GM11168 (cell line): ENCODE measurements around the gene SLC18A2.
"Not testable (repeated sequence)": the region's sequence is repeated elsewhere in the genome, so short reads cannot be mapped to it uniquely, and the experiment has no call there.

Experiments
- in situ Hi-C: fragments of 300-500 bp; cut with MboI; formaldehyde crosslinking; loops from one replicate; pipeline ENCODE4 v1.12.0; 2022; ENCODE audit warnings: low sequenced_read_pairs; ENCODE audit not compliant: unreplicated experiment

Gene SLC18A2

GRCh38 chr10:117230107-117230506 lies 10.8 kb upstream of the SLC18A2 start:
- in situ Hi-C loops = not testable (repeated sequence)

DNA sequence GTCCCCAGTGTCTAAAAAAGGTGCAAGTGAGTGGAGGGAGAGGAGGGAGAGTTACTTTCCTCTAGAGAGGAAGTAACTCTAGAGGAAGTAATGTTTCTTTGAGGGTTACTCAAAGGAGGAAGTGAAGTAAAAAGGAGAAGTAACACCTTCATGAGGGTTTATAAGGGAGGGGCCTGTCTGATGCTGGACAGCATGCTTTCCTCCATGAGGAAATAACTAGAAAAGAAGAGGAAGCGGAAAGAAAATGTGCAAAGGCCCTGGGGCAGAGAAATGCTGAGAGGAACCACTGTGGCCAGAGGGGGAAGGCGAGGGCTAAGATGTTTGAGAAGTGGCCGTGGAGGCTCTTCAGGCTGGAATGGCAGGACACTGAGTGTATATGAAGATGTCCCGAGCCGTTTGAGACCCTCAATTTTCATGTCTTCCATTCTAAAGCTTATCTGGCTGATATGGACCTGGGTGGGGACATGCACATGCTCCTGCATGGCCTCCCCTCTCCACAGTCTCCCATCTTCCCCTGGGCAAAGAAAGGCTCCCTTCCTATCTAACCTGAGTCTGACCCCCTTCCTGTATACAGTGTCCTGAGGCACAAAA lies 3.4 kb upstream of the SLC18A2 start:
- in situ Hi-C loops = no loop called here

- in situ Hi-C loops = no loop called here
Observed at GRCh38 chr10:117239051-117239450, 1.9 kb upstream of the SLC18A2 start.

GRCh38 chr10:117239721-117240620 lies 943 bp upstream of the SLC18A2 start:
- in situ Hi-C loops = no loop called here

GRCh38 chr10:117241541-117242462 lies 888 bp downstream of the SLC18A2 start:
- in situ Hi-C loops = no loop called here

GRCh38 chr10:117242463-117242832 lies 1.5 kb downstream of the SLC18A2 start:
- in situ Hi-C loops = no loop called here

DNA sequence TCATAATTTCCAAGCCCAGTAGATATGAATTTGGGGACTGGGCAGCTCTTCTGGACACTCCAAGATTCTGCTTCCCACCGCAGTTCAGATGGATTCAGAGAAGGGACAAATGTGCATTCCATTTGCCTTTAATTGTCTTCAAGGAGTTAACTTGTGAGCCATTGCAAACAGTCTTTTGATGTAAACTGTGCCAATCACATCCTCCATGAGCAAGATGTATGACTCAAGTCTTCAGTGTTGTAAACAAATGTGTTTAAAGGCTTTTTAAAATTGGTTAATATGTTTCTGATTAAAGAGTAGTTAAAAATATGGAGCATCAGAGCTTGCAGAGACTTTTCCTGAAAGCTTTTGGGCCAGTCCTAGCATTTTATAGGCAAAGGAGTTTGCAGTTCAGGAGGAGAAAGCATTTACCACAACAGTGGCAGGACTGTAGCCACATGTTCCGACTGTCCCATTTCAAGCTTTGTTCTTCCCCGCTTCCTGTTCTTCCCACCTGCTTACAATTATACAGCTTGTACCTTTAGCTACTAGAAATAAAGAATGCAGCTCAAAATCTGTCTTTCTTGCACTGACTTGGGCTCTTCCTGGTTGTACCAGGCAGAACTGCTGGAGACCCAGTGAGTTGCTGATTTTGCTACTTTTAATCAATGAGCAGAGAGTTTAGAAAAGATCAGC lies 6.2 kb downstream of the SLC18A2 start:
- in situ Hi-C loops = no loop called here

- in situ Hi-C loops = no loop called here
Observed at GRCh38 chr10:117248750-117249465, 8.0 kb downstream of the SLC18A2 start.

DNA sequence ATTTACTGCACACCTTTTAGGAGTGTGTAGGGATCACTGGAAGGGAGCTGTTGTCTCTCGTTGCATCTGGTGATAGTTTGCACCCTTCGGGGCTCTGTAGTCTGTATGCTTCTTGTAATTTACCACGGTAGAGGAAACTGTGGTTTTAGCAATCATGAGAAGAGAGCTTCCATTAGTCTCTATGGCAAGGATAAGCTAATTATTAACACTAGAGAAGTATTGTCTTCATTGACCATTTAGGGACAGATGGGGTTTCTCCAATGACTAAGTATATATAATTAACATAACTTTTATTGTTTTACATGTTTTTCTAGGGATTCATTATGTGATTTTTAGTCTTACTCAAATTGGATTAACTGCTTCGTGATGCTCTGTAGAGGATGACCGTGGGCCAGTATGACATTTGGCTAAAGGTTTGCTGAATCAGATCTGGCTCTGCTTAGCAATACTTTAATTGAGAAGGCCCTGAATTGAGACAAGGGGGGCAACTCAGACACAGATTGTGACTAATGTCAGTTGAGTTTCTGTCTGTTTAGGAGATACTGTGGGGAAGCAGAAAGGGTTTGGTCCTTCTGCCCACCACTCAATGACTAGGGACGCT lies 8.7 kb downstream of the SLC18A2 start:
- in situ Hi-C loops = no loop called here

DNA sequence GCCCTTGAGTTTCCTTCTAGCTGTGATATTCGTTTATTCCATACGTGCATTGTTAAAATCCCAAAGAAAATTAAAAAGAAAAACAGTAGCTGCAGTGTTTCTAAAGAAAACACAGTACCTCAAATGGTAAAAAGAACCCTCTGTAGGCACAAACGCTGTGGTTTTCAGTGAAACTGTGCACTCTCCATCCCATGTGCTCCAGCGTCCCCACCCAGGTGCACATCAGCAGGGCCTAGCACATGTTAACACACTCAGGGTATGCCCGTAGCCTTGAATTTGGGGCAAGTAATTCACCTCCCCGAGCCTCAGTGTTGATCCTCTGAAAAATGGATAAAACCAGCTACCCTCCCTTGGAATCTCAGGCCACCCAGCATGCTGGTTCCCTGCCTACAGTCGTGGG lies 9.5 kb downstream of the SLC18A2 start:
- in situ Hi-C loops = no loop called here

GRCh38 chr10:117253908-117254307 lies 13.0 kb downstream of the SLC18A2 start:
- in situ Hi-C loops = no loop called here

DNA sequence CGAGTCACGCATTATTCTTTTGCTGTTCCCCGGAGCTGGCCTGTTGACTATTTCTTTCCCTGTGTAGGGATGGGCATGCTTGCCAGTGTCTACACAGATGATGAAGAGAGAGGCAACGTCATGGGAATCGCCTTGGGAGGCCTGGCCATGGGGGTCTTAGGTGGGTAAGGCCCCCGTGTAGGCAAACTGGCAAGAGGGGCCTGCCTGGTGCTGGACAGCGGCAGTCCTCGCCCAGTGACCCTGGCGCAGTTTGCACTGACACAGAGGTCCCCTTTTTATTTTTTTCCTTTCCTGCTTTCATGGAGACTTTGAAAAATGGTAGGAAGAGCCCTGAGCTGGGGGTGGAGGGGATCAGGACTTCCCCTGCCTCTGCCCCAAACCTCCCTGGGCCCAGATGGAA lies 13.4 kb downstream of the SLC18A2 start:
- in situ Hi-C loops = no loop called here

GRCh38 chr10:117254774-117255735 lies 14.1 kb downstream of the SLC18A2 start:
- in situ Hi-C loops = no loop called here

GRCh38 chr10:117255835-117256460 lies 15.0 kb downstream of the SLC18A2 start:
- in situ Hi-C loops = no loop called here

DNA sequence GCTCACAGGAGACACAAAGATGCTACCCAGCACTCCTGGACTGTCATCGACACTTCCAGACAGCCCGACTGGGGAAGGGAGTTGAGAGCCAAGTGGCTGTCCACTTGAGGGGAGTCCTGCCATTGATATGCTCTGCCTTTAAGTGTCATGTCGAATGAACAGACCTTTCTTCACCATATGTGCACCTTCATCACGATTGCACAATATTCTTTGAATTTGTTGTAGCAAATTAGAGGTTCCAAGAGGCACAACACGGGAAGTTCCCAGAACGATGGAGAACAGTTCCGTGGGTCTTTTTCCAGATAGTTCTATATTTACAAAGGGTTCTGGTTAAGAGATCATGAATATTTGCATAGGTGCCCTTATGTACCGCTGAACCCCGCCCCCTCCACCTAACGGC lies 16.0 kb downstream of the SLC18A2 start:
- in situ Hi-C loops = no loop called here

- in situ Hi-C loops = no loop called here
Observed at GRCh38 chr10:117257721-117258120, 16.8 kb downstream of the SLC18A2 start.

DNA sequence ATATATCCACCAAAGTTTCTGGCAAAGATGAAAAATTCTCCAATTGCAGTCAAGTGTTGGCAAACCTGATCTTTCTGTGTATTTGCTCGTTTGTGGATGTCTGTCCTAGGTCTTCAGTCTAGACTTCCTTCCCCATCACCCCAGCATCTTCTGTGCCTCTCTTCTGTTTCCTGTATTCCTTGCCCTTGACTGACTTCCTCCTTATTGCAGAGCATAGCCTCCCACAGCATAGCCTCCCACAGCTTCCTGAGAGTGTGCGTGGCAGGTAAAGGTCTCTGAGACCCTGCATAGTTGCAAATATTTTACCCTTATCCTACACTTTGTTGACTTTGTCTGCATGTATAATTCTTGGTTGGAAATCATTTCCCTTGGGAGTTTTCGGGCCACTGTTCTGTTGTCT lies 18.4 kb downstream of the SLC18A2 start:
- in situ Hi-C loops = no loop called here

DNA sequence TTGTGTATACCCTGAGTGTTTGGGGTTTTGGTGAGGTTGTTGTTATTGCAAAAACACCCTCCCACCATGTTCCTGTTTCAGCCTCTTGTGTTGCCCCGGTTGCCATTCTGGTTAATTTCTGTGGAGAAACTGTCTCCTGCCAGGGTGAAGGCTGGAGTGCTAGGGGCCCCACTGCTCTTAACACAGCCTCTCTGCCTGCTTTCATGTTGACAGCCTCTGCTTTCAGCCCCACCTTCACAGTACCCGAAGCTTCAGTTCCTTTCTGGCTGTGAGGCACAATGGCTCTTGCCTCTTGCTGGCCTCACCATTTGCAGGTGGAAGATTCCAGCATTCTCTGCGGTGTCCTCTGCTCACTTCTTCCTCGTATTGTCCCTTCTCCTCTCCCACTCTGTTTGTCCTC lies 19.2 kb downstream of the SLC18A2 start:
- in situ Hi-C loops = no loop called here
